ENCODE results near the gene LINC01488.

LINC01488 gene

DNA sequence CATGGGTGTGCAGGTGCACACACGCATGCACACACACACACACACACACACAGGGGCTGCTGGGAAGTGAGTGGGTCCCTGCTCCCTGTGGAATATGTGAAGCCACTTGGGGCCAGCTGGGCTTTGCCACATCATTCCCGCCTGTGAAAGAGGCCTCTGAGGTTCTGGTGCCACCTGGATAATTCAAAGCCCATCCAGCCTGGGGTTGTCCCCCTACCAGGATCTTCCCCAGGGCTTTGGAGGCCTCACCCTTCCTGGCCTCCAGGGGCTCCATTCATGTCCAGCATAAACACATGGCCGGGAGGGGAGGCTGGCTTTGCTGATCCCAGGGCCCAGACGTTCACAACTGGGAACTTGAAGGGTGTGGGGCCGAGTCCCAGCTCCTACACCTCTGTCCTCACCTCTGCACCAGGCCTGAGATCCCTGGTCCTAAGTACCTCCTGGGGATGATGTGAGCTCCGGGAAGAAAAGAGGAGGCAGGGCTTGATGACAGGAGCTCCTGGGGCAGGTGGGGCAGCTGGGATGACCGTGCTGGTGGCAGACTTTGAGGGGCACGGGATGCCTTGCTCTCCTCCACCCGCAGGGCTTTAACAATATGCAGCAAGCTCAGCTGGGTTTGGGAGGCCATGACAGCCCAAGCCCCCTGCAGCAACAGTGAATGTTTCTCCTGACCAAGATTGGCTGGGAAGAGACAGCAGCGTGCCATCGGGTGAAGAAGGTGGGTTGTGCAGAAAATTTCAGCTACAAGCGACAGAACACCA, 14.2 kb downstream of the LINC01488 start:
- no peak for DNase-seq

DNA sequence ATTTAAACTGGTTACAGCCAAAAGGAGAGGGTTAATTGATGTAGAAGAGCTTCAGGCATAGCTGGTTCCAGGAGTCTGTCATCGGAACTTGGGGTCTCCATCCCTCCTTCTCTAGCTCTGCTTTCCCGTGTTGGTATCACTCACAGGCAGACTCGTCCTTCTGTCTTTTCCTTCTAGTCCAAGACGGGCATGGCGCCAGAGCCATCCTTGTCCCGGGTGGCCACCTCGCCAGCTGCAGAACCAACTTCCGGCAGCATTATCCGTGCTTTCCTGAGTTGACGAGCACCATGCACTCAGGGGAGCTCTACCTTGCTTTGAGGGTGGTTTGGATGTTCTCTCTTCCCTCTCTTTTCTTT, 14.7 kb downstream of the LINC01488 start:
- no peak for DNase-seq

DNA sequence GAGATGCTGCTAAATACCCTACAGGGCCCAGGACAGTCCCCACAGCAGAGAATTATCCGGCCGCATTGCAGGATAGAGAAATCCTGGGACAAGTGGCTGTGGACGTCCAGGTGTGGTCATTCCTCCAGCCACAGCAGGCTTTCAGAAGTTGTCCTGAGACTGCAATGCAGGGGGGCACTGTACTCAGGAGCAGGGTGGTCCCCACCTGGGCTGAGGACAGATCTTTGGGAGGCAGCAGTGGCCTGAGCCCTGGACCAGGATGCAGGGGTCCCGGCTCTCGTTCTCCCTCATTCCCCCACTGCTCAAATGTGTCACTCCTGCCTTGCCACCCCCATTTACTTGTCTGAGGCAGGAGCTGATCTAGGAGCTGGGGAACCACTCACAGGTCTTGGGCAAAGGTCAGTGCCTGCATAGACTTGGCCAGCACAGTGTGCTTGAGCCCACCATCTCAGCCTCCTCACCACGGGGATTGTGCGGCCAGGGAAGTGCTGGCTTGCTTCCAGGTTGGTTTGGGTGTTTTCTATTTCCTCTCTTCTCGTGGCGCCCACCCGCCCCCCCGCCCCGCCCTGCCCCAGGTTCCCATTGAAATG, 15.3 kb downstream of the LINC01488 start:
- DNase-seq: no peak

- DNase-seq: no peak
Measured at GRCh38 chr11:69497221-69497787, 15.8 kb downstream of the LINC01488 start.

DNA sequence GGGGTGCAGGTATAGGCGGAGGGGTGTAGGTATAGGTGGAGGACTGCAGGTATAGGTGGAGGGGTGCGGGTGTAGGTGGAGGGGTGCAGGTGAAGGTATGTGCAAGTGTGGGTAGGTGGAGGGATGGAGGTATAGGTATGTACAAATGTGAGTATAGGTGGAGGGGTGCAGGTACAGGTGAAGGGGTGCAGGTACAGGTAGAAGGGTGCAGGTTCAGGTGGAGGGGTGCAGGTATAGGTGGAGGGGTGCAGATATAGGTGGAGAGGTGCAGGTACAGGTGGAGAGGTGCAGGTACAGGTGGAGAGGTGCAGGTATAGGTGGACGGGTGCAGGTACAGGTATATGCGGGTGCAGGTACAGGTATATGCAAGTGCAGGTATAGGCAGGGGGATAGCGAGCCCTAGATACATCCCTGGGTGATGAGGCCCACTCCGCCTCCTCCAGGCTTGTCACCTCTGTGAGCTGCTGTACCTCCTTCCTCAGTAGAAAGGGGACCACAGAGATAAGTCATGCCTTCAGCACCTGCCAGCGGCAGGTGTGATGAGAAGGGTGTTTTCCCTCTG, 17.2 kb downstream of the LINC01488 start:
- no peak for DNase-seq

DNA sequence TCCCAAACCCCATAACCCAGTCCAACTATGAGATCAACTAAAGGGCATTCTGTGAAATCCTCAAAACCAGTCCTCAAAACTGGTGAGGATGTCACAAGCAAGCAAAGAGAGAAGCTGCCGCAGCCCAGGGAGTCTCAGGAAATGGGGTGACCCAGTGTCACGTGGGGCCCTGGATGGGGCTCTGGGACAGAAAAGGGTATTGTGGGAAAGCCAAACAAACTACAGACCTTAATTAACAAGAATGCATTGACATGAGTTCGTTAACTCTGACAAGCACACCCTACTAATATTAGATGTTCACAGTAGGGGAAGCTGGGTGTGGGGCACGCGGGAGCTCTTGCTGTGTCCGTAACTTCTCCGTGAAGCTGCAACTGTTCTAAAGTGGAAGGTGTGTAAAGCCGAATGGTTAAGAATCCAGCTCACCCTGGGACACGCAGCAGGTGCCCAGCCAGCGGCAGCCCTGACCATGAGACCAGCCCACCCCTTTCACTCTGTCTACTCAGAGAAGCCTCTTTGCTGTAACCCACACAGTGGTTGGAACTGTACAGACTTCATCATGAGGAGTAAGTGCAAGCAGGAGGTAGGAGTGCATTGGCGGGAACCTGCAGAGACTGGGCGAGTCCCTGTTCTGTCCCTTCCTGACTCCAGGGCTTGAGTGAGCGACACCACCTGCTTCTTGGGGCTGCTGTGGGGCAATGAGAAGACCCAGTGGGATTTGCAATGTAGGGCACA, 17.9 kb downstream of the LINC01488 start:
- DNase-seq: no peak

GRCh38 chr11:69499918-69500284, 18.4 kb downstream of the LINC01488 start:
- no peak for DNase-seq

DNA sequence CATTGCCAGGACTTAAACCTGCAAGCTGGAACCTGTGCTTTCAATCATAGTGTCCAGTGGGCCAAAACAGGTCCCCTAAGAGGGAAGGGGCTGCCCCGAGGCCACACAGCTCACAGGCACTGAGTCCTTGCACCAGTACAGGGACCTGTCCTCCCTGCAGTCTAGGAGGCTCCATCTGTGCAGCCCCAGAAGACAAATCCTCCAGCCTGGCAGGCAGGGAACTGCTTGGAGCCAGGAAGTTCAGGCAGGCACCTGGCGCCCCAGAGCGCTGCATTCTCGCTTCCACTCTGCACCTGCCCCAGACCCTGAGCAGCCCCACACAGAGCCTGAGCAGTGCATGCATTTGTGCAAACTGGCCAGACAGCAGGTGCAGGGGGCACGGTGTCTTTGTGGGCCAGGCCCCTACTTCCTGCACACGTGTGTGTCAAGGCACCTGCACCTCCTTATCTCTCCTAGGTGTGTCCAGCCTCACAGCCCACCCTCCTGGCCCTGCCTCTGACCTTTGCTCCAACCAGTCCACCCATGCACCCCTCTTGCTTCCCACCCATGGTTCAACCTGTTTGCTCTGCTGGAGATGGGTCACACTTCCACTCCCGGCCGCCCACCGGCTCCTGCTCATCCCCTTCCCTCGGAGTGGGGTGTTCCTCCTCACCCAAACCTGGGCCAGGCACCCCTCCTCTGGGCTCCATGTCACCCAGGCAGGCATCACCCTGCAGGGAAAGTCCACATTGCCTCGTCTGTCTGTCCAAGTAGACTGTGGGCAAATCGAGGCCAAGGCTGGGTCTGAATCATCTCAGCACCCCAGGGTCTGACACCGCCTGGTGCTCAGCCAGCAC, 19.0 kb downstream of the LINC01488 start:
- no peak for DNase-seq

GRCh38 chr11:69501121-69501489, 19.6 kb downstream of the LINC01488 start:
- no peak for DNase-seq

- no peak for DNase-seq
Measured at GRCh38 chr11:69501891-69502860, 20.7 kb downstream of the LINC01488 start.

DNA sequence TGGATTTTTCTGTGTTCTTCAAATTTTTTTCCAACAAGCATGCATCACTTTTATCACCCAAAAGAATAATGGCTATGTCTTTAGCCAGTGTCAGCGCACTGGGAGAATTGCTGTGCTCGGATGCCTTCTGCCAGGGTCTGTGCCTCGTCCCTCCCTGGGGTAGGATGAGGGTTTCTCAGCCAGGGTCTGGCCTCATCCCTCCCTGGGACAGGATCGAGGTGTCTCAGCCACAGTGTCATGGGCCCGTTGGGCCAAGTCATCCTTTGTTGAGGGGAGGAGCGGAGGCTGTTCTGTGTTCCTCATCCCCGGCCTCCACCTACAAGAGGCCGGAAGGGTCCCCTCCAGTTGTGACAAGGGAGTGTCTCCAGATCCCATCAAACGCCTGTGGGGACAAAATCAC, 22.7 kb downstream of the LINC01488 start:
- no peak for DNase-seq

- DNase-seq: no peak
Measured at GRCh38 chr11:69504576-69505335, 23.3 kb downstream of the LINC01488 start.

GRCh38 chr11:69508974-69509373, 27.5 kb downstream of the LINC01488 start:
- no peak for DNase-seq

DNA sequence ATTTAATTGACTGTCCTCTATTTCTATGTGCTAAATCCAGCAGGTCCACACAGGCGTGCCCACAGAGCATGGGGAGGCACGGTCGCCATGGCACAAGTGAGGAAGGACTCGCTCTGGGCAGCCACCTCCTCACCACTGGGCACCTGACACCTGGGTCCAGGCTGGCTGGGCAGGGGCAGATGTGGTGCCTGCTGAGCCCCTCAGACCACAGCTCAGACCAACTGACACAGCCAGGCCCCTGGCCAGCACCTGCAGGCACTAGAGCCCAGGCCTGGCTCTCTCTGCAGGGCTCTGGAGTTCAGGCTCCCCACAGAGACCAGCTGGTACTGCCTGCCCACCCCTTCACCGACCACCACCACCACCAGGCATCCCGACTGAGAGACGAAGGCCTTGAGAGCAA, 27.9 kb downstream of the LINC01488 start:
- no peak for DNase-seq

DNA sequence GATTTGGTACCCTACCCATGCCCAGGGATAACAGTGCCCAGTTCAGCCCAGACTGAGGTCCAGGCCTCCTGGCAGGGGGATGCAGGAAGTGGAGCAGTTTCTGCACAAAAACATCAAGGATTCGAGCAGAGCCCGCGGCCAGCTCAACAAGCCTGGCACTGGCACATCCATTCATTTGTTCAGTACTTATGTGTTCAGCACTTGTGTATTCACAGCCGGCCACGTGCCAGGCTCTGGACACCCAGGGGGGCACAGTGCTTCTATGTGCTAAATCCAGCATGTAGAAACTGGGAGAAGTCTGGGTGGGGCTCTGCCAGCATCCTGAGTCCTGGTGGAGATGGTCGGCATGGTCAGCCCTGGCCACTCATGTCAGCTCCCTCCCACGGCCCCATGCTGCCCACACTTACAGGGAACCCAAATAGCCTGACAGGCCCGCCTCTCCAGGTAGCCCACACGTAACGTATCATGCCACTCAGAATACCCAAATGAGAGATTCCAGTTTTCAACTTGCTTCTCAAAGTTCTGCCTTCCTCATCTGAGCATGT, 28.5 kb downstream of the LINC01488 start:
- DNase-seq: no peak

GRCh38 chr11:69510471-69511357, 29.3 kb downstream of the LINC01488 start:
- DNase-seq: no peak

DNA sequence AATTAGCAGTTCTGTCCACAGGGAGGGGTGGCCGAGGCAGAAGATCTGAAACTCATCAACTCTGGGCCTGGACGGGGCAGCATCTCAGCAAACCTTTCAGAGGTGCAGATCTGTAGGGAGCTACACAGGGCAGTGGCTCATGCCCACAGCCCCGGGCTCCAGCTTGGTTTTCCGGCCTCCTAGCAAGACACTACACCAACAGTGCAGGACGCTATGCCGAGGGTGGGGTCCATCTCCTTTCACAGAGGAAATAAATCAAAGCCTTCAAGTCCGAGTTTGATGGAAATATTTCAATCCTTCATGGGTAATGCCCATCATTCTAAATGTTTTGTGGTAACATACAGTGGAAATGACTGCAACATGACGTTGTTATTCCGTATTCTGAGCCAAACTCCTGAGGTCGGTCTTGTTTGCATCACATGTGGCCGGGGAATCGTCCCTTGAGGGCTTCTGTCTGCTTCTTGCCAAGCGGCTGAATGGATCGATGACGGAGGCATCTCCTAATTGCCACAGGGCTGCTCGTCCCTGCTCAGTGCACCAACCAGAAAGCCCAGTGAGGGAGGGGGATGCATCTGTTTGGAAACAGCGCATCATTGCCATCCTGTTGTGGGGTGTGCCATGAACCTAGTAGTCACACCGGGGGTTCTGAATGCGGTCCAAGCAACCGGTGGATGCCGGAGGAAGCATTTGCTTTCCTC, 30.0 kb downstream of the LINC01488 start:
- DNase-seq: no peak

- no peak for DNase-seq
Measured at GRCh38 chr11:69512136-69512535, 30.7 kb downstream of the LINC01488 start.

DNA sequence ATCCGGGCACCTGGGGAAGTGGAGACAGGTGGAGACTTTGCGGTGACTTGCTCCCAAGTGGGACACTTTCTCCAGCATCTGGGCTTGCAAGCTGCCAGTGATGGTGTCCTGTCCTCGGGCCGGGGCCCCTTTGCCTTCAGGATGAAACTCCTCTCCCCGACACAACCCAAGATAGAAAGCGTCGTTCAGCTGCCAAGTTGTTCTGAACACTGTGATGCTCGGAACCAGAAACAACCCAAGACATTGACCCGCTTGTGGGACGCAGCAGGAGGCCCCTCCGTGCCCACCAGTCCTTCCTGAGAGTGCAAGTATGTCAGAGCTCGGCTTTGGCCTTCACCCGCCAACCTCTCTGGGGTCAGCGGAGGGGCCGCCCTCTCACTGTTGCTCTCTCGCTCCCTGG, 31.3 kb downstream of the LINC01488 start:
- DNase-seq: no peak

Data from cortex of kidney (tissue), 1 donor.